Neural progenitor cell (in vitro differentiated cells): ENCODE measurements around the gene E2F2. TPM values are rescaled to one million over a fixed set of nuclear protein-coding genes. Genes with fewer than 3 reads are reported as not detected.

ENCODE experiments used
- DNase-seq: peaks from one replicate; pipeline ENCODE4 v3.0.0-alpha.2; 2016; ENCODE audit warnings: low spot score
- H2AFZ ChIP-seq: fragments of 200-600 bp; sonication (generic); replicated peaks from 2 replicates; pipeline ENCODE4 v1.6.1; 2016; ENCODE audit warnings: antibody characterized with exemption
- H3F3A ChIP-seq: fragments of 200-600 bp; sonication (generic); 2 replicates; pipeline ENCODE4 v1.6.1; 2016; ENCODE audit warnings: antibody characterized with exemption, low read depth
- H3K27ac ChIP-seq: fragments of 200-600 bp; sonication (generic); 2 replicates; pipeline ENCODE4 v1.5.1; 2016; ENCODE audit warnings: mild to moderate bottlenecking
- H3K27me3 ChIP-seq: fragments of 200-600 bp; sonication (generic); 2 replicates; pipeline ENCODE4 v1.6.1; 2016; ENCODE audit warnings: mild to moderate bottlenecking, moderate library complexity
- H3K36me3 ChIP-seq: fragments of 200-600 bp; sonication (generic); 2 replicates; pipeline ENCODE4 v1.5.1; 2016
- H3K4me1 ChIP-seq: fragments of 200-600 bp; sonication (generic); 2 replicates; pipeline ENCODE4 v1.6.1; 2016; ENCODE audit warnings: mixed run types
- H3K4me2 ChIP-seq: fragments of 200-600 bp; sonication (generic); 2 replicates; pipeline ENCODE4 v1.6.1; 2016
- H3K4me3 ChIP-seq: fragments of 200-600 bp; sonication (generic); 2 replicates; pipeline ENCODE4 v1.5.1; 2016
- H3K79me2 ChIP-seq: fragments of 200-600 bp; sonication (generic); 2 replicates; pipeline ENCODE4 v1.6.1; 2016; ENCODE audit warnings: low read depth
- H3K9ac ChIP-seq: fragments of 200-600 bp; sonication (generic); 2 replicates; pipeline ENCODE4 v1.6.1; 2016
- H3K9me3 ChIP-seq: fragments of 200-600 bp; sonication (generic); 2 replicates; pipeline ENCODE4 v1.5.1; 2016; ENCODE audit warnings: low read depth
- H4K20me1 ChIP-seq: fragments of 200-600 bp; sonication (generic); 2 replicates; pipeline ENCODE4 v1.6.1; 2016; ENCODE audit warnings: low read depth
- H3K27ac Mint-ChIP-seq: 3 replicates; pipeline ENCODE4 v1.8.0; 2021; ENCODE audit warnings: mixed read lengths
- H3K27me3 Mint-ChIP-seq: 2 replicates; pipeline ENCODE4 v1.8.0; 2022; ENCODE audit warnings: low read depth, mild to moderate bottlenecking, inconsistent platforms, moderate library complexity, mixed read lengths; ENCODE audit not compliant: insufficient read depth
- H3K36me3 Mint-ChIP-seq: 3 replicates; pipeline ENCODE4 v1.8.0; 2021; ENCODE audit warnings: mixed read lengths
- H3K4me1 Mint-ChIP-seq: 3 replicates; pipeline ENCODE4 v1.8.0; 2021; ENCODE audit warnings: mixed read lengths
- H3K4me3 Mint-ChIP-seq: 3 replicates; pipeline ENCODE4 v1.8.0; 2021; ENCODE audit warnings: mild to moderate bottlenecking, moderate library complexity, mixed read lengths
- H3K9me3 Mint-ChIP-seq: 3 replicates; pipeline ENCODE4 v1.8.0; 2020; ENCODE audit warnings: mixed read lengths
- CTCF ChIP-seq: fragments of 200-600 bp; sonication (generic); IDR thresholded peaks from 2 replicates; pipeline ENCODE4 v1.5.1; 2017; ENCODE audit warnings: antibody characterized with exemption, mild to moderate bottlenecking
- EZH2 ChIP-seq: fragments of 200-600 bp; sonication (generic); IDR thresholded peaks from 2 replicates; pipeline ENCODE4 v1.6.1; 2017; ENCODE audit warnings: antibody characterized with exemption, mild to moderate bottlenecking, moderate library complexity
- EZH2phosphoT487 ChIP-seq: fragments of 200-600 bp; sonication (generic); IDR thresholded peaks from 2 replicates; pipeline ENCODE4 v1.6.1; 2017; ENCODE audit warnings: antibody characterized with exemption
- total RNA-seq: library from RNA; depleted of rRNA; stranded (reverse); fragments of >200 nt; gene quantifications from 2 replicates; pipeline ENCODE4 v1.2.3, GENCODE V29; 2015; ENCODE audit warnings: low replicate concordance

The E2F2 gene
- total RNA-seq, 1 donor from 2014 or later, result 3.4 TPM

- Histone ChIP-seq H3K4me1 (peaks cover 37% of the 10 kb centered on the region), H3K9me3 (no peaks in the 10 kb centered on the region), H4K20me1 (peaks cover 36% of the 10 kb centered on the region), H3K4me3 (no peak overlapping the region), H3K27ac (no peak overlapping the region), H3K79me2 (peaks cover 12% of the 10 kb centered on the region), H3K9ac (no peak overlapping the region), H3K27me3 (peaks cover 22% of the 10 kb centered on the region), H3K36me3 (no peaks in the 10 kb centered on the region), H3K4me2 (no peak overlapping the region), H2AFZ (no peak overlapping the region), H3F3A (peaks cover 46% of the 10 kb centered on the region)
- TF ChIP-seq CTCF (no peak), EZH2 (no peak), EZH2phosphoT487 (no peak)
- Mint-ChIP-seq H3K27ac (peak overlapping the region; percentile 62), H3K4me1 (peaks cover 56% of the 10 kb centered on the region), H3K27me3 (peaks cover 9% of the 10 kb centered on the region), H3K4me3 (peak overlapping the region; percentile 89), H3K9me3 (no peaks in the 10 kb centered on the region), H3K36me3 (no peaks in the 10 kb centered on the region)
- DNase-seq, result no peak
Measured at GRCh38 chr1:23528250-23528978, 2.6 kb downstream of the E2F2 start.

GRCh38 chr1:23527900-23528249 lies 3.2 kb downstream of the E2F2 start:
- Mint-ChIP-seq H3K36me3 (no peaks in the 10 kb centered on the region), H3K9me3 (no peaks in the 10 kb centered on the region), H3K27me3 (peaks cover 6% of the 10 kb centered on the region), H3K4me1 (peaks cover 51% of the 10 kb centered on the region), H3K27ac (no peak overlapping the region), H3K4me3 (peak overlapping the region; percentile 24)
- Histone ChIP-seq H3K27ac (no peak overlapping the region), H3K9ac (no peak overlapping the region), H3K36me3 (no peaks in the 10 kb centered on the region), H2AFZ (no peak overlapping the region), H3K9me3 (no peaks in the 10 kb centered on the region), H3K27me3 (peaks cover 19% of the 10 kb centered on the region), H3K79me2 (peaks cover 12% of the 10 kb centered on the region), H3K4me1 (peaks cover 37% of the 10 kb centered on the region), H4K20me1 (peaks cover 36% of the 10 kb centered on the region), H3F3A (peaks cover 46% of the 10 kb centered on the region), H3K4me3 (no peak overlapping the region), H3K4me2 (no peak overlapping the region)
- DNase-seq, result no peak
- TF ChIP-seq EZH2phosphoT487, result no peak
- no peak for TF ChIP-seq CTCF
- TF ChIP-seq EZH2, result no peak

GRCh38 chr1:23527366-23527765 lies 3.7 kb downstream of the E2F2 start:
- Histone ChIP-seq H3K36me3 (no peaks in the 10 kb centered on the region), H3K27ac (no peak overlapping the region), H4K20me1 (peaks cover 36% of the 10 kb centered on the region), H3K4me1 (peaks cover 37% of the 10 kb centered on the region), H3K9ac (no peak overlapping the region), H3K9me3 (no peaks in the 10 kb centered on the region), H3F3A (peaks cover 45% of the 10 kb centered on the region), H3K79me2 (peaks cover 12% of the 10 kb centered on the region), H3K27me3 (peaks cover 14% of the 10 kb centered on the region), H3K4me2 (no peak overlapping the region), H3K4me3 (no peak overlapping the region), H2AFZ (no peak overlapping the region)
- H3K27ac Mint-ChIP-seq, result no peak overlapping the region
- H3K27me3 Mint-ChIP-seq, result peaks cover 6% of the 10 kb centered on the region
- peaks cover 49% of the 10 kb centered on the region for H3K4me1 Mint-ChIP-seq
- no peaks in the 10 kb centered on the region for H3K36me3 Mint-ChIP-seq
- no peak for TF ChIP-seq EZH2phosphoT487
- no peak for TF ChIP-seq EZH2
- no peak for TF ChIP-seq CTCF
- H3K4me3 Mint-ChIP-seq, result no peak overlapping the region
- H3K9me3 Mint-ChIP-seq, result no peaks in the 10 kb centered on the region
- no peak for DNase-seq
